H9 (cell line): ENCODE data around the gene FAM204A. TPM values are rescaled to one million over a fixed set of nuclear protein-coding genes. Genes with fewer than 3 reads are reported as not detected.

Experiments
- DNase-seq: peaks from one replicate; pipeline ENCODE4 v3.0.0-alpha.2; 2017
- H2AFZ ChIP-seq: one replicate; pipeline ENCODE4 v1.6.1; 2013; ENCODE audit warnings: mild to moderate bottlenecking, low read length, control low read depth, moderate library complexity
- H2AK5ac ChIP-seq: 2 replicates; pipeline ENCODE4 v1.6.1; 2013; ENCODE audit warnings: low read length, control low read depth, mixed read lengths; ENCODE audit not compliant: insufficient read length
- H2BK120ac ChIP-seq: one replicate; pipeline ENCODE4 v1.6.1; 2013; ENCODE audit warnings: low read depth, mild to moderate bottlenecking, low read length, control low read depth, inconsistent platforms; ENCODE audit not compliant: poor library complexity, severe bottlenecking
- H2BK12ac ChIP-seq: 2 replicates; pipeline ENCODE4 v1.6.1; 2013; ENCODE audit warnings: low read length, control low read depth, mixed read lengths, low read depth; ENCODE audit not compliant: insufficient read length
- H2BK15ac ChIP-seq: 2 replicates; pipeline ENCODE4 v1.6.1; 2013; ENCODE audit warnings: low read depth, low read length, control low read depth
- H2BK20ac ChIP-seq: one replicate; pipeline ENCODE4 v1.6.1; 2013; ENCODE audit warnings: low read depth, mild to moderate bottlenecking, low read length, control low read depth, inconsistent platforms; ENCODE audit not compliant: poor library complexity, severe bottlenecking
- H2BK5ac ChIP-seq: 2 replicates; pipeline ENCODE4 v1.6.1; 2013; ENCODE audit warnings: low read length, control low read depth, mixed read lengths; ENCODE audit not compliant: insufficient read length
- H3K14ac ChIP-seq: 2 replicates; pipeline ENCODE4 v1.6.1; 2013; ENCODE audit warnings: low read length, control low read depth; ENCODE audit not compliant: insufficient read depth
- H3K18ac ChIP-seq: 2 replicates; pipeline ENCODE4 v1.6.1; 2013; ENCODE audit warnings: low read depth, mild to moderate bottlenecking, mixed read lengths, low read length, control low read depth; ENCODE audit not compliant: insufficient read length
- H3K23ac ChIP-seq: 2 replicates; pipeline ENCODE4 v1.6.1; 2013; ENCODE audit warnings: low read length, control low read depth, mixed read lengths, low read depth; ENCODE audit not compliant: insufficient read length
- H3K23me2 ChIP-seq: 2 replicates; pipeline ENCODE4 v1.6.1; 2013; ENCODE audit warnings: low read depth, mild to moderate bottlenecking, mixed read lengths, low read length, control low read depth; ENCODE audit not compliant: insufficient read length, poor library complexity, severe bottlenecking
- H3K27ac ChIP-seq: 2 replicates; pipeline ENCODE4 v1.5.1; 2013; ENCODE audit warnings: low read length, control low read depth, mixed read lengths, low read depth; ENCODE audit not compliant: insufficient read length
- H3K27me3 ChIP-seq: 2 replicates; pipeline ENCODE4 v1.6.1; 2013; ENCODE audit warnings: low read length, control low read depth, inconsistent platforms; ENCODE audit not compliant: insufficient read depth
- H3K4ac ChIP-seq: 2 replicates; pipeline ENCODE4 v1.6.1; 2013; ENCODE audit warnings: low read depth, mild to moderate bottlenecking, control low read depth, inconsistent platforms, low read length, moderate library complexity
- H3K4me1 ChIP-seq: 2 replicates; pipeline ENCODE4 v1.6.1; 2013; ENCODE audit warnings: low read length, control low read depth, inconsistent platforms; ENCODE audit not compliant: insufficient read depth
- H3K4me2 ChIP-seq: 2 replicates; pipeline ENCODE4 v1.6.1; 2013; ENCODE audit warnings: low read length, control low read depth, mixed read lengths; ENCODE audit not compliant: insufficient read length, insufficient read depth
- H3K56ac ChIP-seq: 2 replicates; pipeline ENCODE4 v1.6.1; 2013; ENCODE audit warnings: low read depth, mild to moderate bottlenecking, mixed read lengths, low read length, control low read depth; ENCODE audit not compliant: insufficient read length
- H3K79me1 ChIP-seq: 2 replicates; pipeline ENCODE4 v1.6.1; 2013; ENCODE audit warnings: low read depth, mild to moderate bottlenecking, moderate library complexity, low read length, control low read depth, inconsistent platforms; ENCODE audit not compliant: insufficient read depth, poor library complexity, severe bottlenecking
- H3K79me2 ChIP-seq: 2 replicates; pipeline ENCODE4 v1.6.1; 2013; ENCODE audit warnings: low read length, control low read depth, inconsistent platforms; ENCODE audit not compliant: insufficient read depth
- H3K9ac ChIP-seq: 2 replicates; pipeline ENCODE4 v1.6.1; 2013; ENCODE audit warnings: low read length, control low read depth, mixed read lengths; ENCODE audit not compliant: insufficient read length; ENCODE audit errors: extremely low read depth
- H3K9me3 ChIP-seq: one replicate; pipeline ENCODE4 v1.6.1; 2013; ENCODE audit warnings: low read depth, low read length, inconsistent platforms; ENCODE audit not compliant: control insufficient read depth
- H3T11ph ChIP-seq: one replicate; pipeline ENCODE4 v1.6.1; 2013; ENCODE audit warnings: mild to moderate bottlenecking, low read length, control low read depth, inconsistent platforms
- H4K20me1 ChIP-seq: one replicate; pipeline ENCODE4 v1.6.1; 2013; ENCODE audit not compliant: control insufficient read depth, insufficient read length, insufficient read depth
- H4K5ac ChIP-seq: 2 replicates; pipeline ENCODE4 v1.6.1; 2013; ENCODE audit warnings: low read depth, mild to moderate bottlenecking, mixed read lengths, low read length, control low read depth; ENCODE audit not compliant: insufficient read length
- H4K8ac ChIP-seq: replicated peaks from 2 replicates; pipeline ENCODE4 v1.6.1; 2013; ENCODE audit warnings: low read length, control low read depth, mixed read lengths, low read depth; ENCODE audit not compliant: insufficient read length
- H4K91ac ChIP-seq: 2 replicates; pipeline ENCODE4 v1.6.1; 2013; ENCODE audit warnings: low read depth, mild to moderate bottlenecking, moderate library complexity, mixed read lengths, low read length, control low read depth; ENCODE audit not compliant: insufficient read length
- H3K27ac Mint-ChIP-seq, 3 experiments: 2 replicates in 2 of 3; 3 replicates in 1 of 3; pipeline ENCODE4 v1.8.0; 2020 to 2021; ENCODE audit warnings: mixed read lengths in 3 of 3, mild to moderate bottlenecking in 1 of 3, moderate library complexity in 1 of 3
- H3K27me3 Mint-ChIP-seq: 2 replicates; pipeline ENCODE4 v1.8.0; 2021; ENCODE audit warnings: low read depth, mild to moderate bottlenecking, moderate library complexity, mixed read lengths
- H3K36me3 Mint-ChIP-seq, 3 experiments: 2 replicates in 2 of 3; 3 replicates in 1 of 3; pipeline ENCODE4 v1.8.0; 2020 to 2021; ENCODE audit warnings: low read depth in 3 of 3, mixed read lengths in 3 of 3; ENCODE audit not compliant: insufficient read depth in 1 of 3
- H3K4me1 Mint-ChIP-seq, 2 experiments: 2 replicates each; pipeline ENCODE4 v1.8.0; 2020; ENCODE audit warnings: mixed read lengths in 2 of 2
- H3K4me3 Mint-ChIP-seq, 2 experiments: 2 replicates in 1 of 2; 3 replicates in 1 of 2; pipeline ENCODE4 v1.8.0; 2020 to 2021; ENCODE audit warnings: mild to moderate bottlenecking in 2 of 2, mixed read lengths in 2 of 2, moderate library complexity in 1 of 2
- H3K9me3 Mint-ChIP-seq, 2 experiments: 2 replicates in 1 of 2; 3 replicates in 1 of 2; pipeline ENCODE4 v1.8.0; 2020; ENCODE audit warnings: mild to moderate bottlenecking in 2 of 2, mixed read lengths in 2 of 2, moderate library complexity in 1 of 2
- total RNA-seq: library from RNA; stranded (reverse); gene quantifications from 2 replicates; pipeline ENCODE4 v1.2.1, GENCODE V29; 2021
- TF ChIP-seq, protein P1 (sequence below): fragments of 200-600 bp; sonication (generic); conservative IDR thresholded peaks from 3 replicates; pipeline ENCODE4 v1.8.0; 2021; ENCODE audit warnings: antibody characterized with exemption, mild to moderate bottlenecking

The FAM204A gene
- total RNA-seq, 1 experiment from 2014 or later = 42.5 TPM

DNA sequence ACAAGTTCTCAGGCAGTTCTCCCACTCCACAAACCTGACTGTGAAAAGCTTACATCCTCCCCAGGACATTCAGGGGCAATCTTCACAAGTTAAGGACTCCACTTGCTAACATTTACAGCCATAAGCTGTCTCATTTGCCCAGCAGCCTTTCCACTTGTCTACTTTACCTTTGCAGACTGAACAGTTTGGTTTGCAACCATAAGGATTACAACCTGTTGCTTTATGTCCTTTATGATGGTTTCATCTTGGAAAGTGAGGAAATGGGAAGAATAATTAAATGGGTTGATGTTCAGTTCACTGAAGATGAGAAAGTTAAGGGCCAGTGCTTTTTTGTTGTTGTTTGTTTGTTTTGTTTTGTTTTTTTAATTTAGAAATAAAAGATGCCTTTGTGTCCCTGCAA lies 92.4 kb downstream of the FAM204A start:
- Histone ChIP-seq H3T11ph (no peak overlapping the region), H3K27me3 (peaks cover 32% of the 10 kb centered on the region; the same call in 1 of the 2 replicates), H3K4me2 (no peak overlapping the region), H3K79me2 (no peaks in the 10 kb centered on the region), H4K91ac (no peak overlapping the region), H2BK5ac (no peak overlapping the region), H4K8ac (no peak overlapping the region), H3K9ac (no peak overlapping the region), H2AK5ac (no peak overlapping the region), H2BK12ac (no peak overlapping the region), H3K56ac (no peak overlapping the region), H2BK15ac (no peak overlapping the region), H2BK120ac (no peak overlapping the region), H2BK20ac (no peak overlapping the region), H3K4me1 (peaks cover 4% of the 10 kb centered on the region; the same call in 1 of the 2 replicates), H3K9me3 (no peaks in the 10 kb centered on the region), H3K18ac (no peak overlapping the region), H4K20me1 (no peaks in the 10 kb centered on the region), H3K23me2 (no peaks in the 10 kb centered on the region), H3K27ac (no peak overlapping the region), H3K14ac (no peak overlapping the region), H2AFZ (no peak overlapping the region), H3K79me1 (no peaks in the 10 kb centered on the region), H3K4ac (no peak overlapping the region), H3K23ac (no peak overlapping the region), H4K5ac (no peak overlapping the region)
- H3K27me3 Mint-ChIP-seq = peaks cover 91% of the 10 kb centered on the region
- no peak for DNase-seq
- peaks cover 0 to 4% of the 10 kb centered on the region in 2 experiments; a peak in 2 of 5 replicates for H3K9me3 Mint-ChIP-seq
- H3K4me1 Mint-ChIP-seq = peaks cover 23 to 27% of the 10 kb centered on the region in 2 experiments
- TF ChIP-seq, protein P1, sequence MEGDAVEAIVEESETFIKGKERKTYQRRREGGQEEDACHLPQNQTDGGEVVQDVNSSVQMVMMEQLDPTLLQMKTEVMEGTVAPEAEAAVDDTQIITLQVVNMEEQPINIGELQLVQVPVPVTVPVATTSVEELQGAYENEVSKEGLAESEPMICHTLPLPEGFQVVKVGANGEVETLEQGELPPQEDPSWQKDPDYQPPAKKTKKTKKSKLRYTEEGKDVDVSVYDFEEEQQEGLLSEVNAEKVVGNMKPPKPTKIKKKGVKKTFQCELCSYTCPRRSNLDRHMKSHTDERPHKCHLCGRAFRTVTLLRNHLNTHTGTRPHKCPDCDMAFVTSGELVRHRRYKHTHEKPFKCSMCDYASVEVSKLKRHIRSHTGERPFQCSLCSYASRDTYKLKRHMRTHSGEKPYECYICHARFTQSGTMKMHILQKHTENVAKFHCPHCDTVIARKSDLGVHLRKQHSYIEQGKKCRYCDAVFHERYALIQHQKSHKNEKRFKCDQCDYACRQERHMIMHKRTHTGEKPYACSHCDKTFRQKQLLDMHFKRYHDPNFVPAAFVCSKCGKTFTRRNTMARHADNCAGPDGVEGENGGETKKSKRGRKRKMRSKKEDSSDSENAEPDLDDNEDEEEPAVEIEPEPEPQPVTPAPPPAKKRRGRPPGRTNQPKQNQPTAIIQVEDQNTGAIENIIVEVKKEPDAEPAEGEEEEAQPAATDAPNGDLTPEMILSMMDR = no peak
- no peak overlapping the region for H3K27ac Mint-ChIP-seq
- H3K4me3 Mint-ChIP-seq = no peak overlapping the region
- H3K36me3 Mint-ChIP-seq = no peaks in the 10 kb centered on the region
